CD4-positive, alpha-beta T cell treated with Interleukin-21 for 1 hour (primary cell): ENCODE results near the gene ZNF175.

Experiments
- DNase-seq: peaks from one replicate; pipeline ENCODE4 v3.0.0-alpha.2; 2020

Gene ZNF175

GRCh38 chr19:51632126-51632525 lies 61.0 kb downstream of the ZNF175 start:
- DNase-seq, result no peak

DNA sequence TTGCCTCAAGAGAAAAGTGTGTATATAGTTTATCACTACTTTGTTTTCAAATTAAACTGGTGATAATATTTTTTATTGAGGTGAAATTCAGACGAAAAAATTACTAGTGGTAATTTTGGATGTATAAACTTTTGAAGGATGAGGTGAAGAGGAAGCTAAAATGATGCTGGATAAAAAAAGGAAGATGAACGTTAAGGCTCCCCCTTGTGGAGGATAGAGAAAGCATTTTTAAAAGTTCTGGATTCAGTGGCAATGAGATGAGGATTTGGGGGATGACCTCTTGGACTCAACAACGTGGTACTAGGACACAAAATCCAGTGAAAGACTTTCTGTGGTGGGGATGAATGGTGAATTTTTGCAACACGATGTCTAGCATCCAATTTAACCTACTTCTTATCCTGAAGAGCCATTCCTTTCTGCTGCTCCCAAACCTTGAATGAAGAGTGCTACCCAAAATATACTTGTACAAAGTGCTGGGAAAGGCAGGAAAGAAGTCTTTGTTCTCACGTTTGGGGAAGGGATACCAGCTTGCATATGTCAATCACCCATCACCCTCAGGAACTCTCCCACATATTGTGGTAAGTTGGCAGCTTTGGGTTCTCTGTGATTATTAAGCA lies 66.4 kb downstream of the ZNF175 start:
- no peak for DNase-seq

- no peak for DNase-seq
These were observed 68.8 kb downstream of the ZNF175 start for GRCh38 chr19:51639916-51640315.

DNA sequence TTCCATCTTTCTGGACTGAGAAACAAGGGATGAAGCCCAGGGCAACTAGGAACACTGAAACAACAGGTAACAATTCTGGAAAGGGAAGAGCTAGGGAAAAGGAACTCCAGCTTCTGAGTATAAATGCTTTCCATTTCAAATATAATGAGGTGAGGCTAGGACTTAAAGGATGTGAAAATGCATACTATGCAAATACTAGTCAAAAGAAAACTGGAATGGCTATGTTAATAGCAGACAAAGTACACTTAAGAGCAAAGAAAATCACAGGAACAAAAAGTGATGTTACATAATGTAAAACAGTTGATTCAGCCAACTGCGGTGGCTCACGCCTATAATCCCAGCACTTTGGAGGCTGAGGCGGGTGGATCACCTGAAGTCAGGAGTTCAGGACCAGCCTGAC lies 69.3 kb downstream of the ZNF175 start:
- DNase-seq, result no peak

GRCh38 chr19:51641648-51642047 lies 70.6 kb downstream of the ZNF175 start:
- no peak for DNase-seq
